Epithelial cell of esophagus (primary cell): ENCODE results near the gene HELZ.

ENCODE experiments used
- DNase-seq: peaks from one replicate; pipeline ENCODE4 v3.0.0; 2010; ENCODE audit warnings: low read depth
- H3K4me3 ChIP-seq: 2 replicates; pipeline ENCODE4 v1.5.1; 2011; ENCODE audit warnings: mild to moderate bottlenecking, low read length, control low read depth
- TF ChIP-seq, protein P1 (sequence below): IDR thresholded peaks from 2 replicates; pipeline ENCODE4 v1.5.1; 2011; ENCODE audit warnings: low read depth, mild to moderate bottlenecking, low read length, control low read depth, inconsistent platforms; ENCODE audit not compliant: insufficient read depth; ENCODE audit errors: missing control alignments

Gene HELZ

GRCh38 chr17:67285360-67285759 lies 40.4 kb upstream of the HELZ start:
- peak; percentile 24 for DNase-seq
- TF ChIP-seq, protein P1, sequence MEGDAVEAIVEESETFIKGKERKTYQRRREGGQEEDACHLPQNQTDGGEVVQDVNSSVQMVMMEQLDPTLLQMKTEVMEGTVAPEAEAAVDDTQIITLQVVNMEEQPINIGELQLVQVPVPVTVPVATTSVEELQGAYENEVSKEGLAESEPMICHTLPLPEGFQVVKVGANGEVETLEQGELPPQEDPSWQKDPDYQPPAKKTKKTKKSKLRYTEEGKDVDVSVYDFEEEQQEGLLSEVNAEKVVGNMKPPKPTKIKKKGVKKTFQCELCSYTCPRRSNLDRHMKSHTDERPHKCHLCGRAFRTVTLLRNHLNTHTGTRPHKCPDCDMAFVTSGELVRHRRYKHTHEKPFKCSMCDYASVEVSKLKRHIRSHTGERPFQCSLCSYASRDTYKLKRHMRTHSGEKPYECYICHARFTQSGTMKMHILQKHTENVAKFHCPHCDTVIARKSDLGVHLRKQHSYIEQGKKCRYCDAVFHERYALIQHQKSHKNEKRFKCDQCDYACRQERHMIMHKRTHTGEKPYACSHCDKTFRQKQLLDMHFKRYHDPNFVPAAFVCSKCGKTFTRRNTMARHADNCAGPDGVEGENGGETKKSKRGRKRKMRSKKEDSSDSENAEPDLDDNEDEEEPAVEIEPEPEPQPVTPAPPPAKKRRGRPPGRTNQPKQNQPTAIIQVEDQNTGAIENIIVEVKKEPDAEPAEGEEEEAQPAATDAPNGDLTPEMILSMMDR: no peak
- H3K4me3 ChIP-seq: no peak overlapping the region

GRCh38 chr17:67283731-67284516 lies 38.9 kb upstream of the HELZ start:
- DNase-seq: no peak
- H3K4me3 ChIP-seq: no peak overlapping the region

GRCh38 chr17:67281743-67282142 lies 36.7 kb upstream of the HELZ start:
- TF ChIP-seq, protein P1: no peak
- no peak overlapping the region for H3K4me3 ChIP-seq
- peak; percentile 97 for DNase-seq

More at GRCh38 chr17:67283731-67284516, 38.9 kb upstream of the HELZ start:
- TF ChIP-seq, protein P1: no peak

- TF ChIP-seq, protein P1: no peak
- no peak overlapping the region for H3K4me3 ChIP-seq
- DNase-seq: peak; percentile 23
Measured at GRCh38 chr17:67281053-67281452, 36.1 kb upstream of the HELZ start.

DNA sequence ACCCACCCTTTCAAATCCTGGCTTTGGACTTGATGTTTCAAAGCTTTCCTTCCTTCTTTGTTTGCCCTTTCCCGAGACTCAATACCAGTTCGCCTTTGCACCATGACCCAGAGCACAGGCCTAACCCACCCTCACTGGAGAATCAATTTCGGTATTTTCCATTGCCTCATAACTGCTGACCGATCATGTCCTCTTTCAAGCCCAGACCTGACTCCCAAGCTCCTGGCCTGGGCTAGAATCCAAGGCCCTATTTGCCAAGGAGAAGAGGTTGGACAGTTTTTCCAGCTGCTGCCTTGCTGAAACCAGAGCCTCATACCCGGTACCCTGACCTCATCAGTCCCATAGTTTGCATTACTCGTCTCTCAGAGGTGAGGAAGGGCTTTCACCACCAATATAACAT lies 35.3 kb upstream of the HELZ start:
- H3K4me3 ChIP-seq: no peak overlapping the region
- DNase-seq: peak; percentile 98
- TF ChIP-seq, protein P1: no peak

GRCh38 chr17:67279115-67279514 lies 34.1 kb upstream of the HELZ start:
- no peak for DNase-seq
- TF ChIP-seq, protein P1: no peak
- H3K4me3 ChIP-seq: no peak overlapping the region

- TF ChIP-seq, protein P1: no peak
- no peak for DNase-seq
- H3K4me3 ChIP-seq: no peak overlapping the region
Measured at GRCh38 chr17:67278363-67278762, 33.4 kb upstream of the HELZ start.
